HUES48 (cell line): Measurements from ENCODE around the gene FAR2.
"Not testable (repeated sequence)": the region's sequence is repeated elsewhere in the genome, so short reads cannot be mapped to it uniquely, and the experiment has no call there.

Source experiments
- H3K27ac ChIP-seq: one replicate; pipeline ENCODE4 v1.7.0; 2013; ENCODE audit warnings: low read depth, low read length, inconsistent platforms
- H3K27me3 ChIP-seq: 2 replicates; pipeline ENCODE4 v1.6.1; 2013; ENCODE audit warnings: mild to moderate bottlenecking, low read length; ENCODE audit not compliant: control insufficient read depth, insufficient read depth
- H3K36me3 ChIP-seq: 2 replicates; pipeline ENCODE4 v1.6.1; 2013; ENCODE audit warnings: low read length; ENCODE audit not compliant: control insufficient read depth, insufficient read depth
- H3K4me1 ChIP-seq: 2 replicates; pipeline ENCODE4 v1.6.1; 2013; ENCODE audit warnings: mild to moderate bottlenecking, low read length; ENCODE audit not compliant: control insufficient read depth, insufficient read depth
- H3K4me3 ChIP-seq: 2 replicates; pipeline ENCODE4 v1.5.1; 2013; ENCODE audit warnings: mild to moderate bottlenecking, low read depth, low read length
- H3K9ac ChIP-seq: 2 replicates; pipeline ENCODE4 v1.6.1; 2013; ENCODE audit warnings: mild to moderate bottlenecking, low read depth, low read length, moderate library complexity
- H3K9me3 ChIP-seq: 2 replicates; pipeline ENCODE4 v1.6.1; 2013; ENCODE audit warnings: low read length; ENCODE audit not compliant: control insufficient read depth, insufficient read depth

FAR2 gene

GRCh38 chr12:29133680-29134079 lies 15.4 kb upstream of the FAR2 start:
- no peak overlapping the region for H3K9ac ChIP-seq
- H3K4me3 ChIP-seq: no peak overlapping the region
- H3K27me3 ChIP-seq: no peaks in the 10 kb centered on the region
- peaks cover 3% of the 10 kb centered on the region; the same call in 1 of the 2 replicates for H3K9me3 ChIP-seq
- H3K4me1 ChIP-seq: no peaks in the 10 kb centered on the region
- peak overlapping the region; percentile 70 for H3K27ac ChIP-seq
- no peaks in the 10 kb centered on the region for H3K36me3 ChIP-seq

- H3K4me1 ChIP-seq, H3K27me3 ChIP-seq, H3K36me3 ChIP-seq, H3K9ac ChIP-seq, H3K4me3 ChIP-seq, H3K27ac ChIP-seq: not testable (repeated sequence)
- peaks cover 12% of the 10 kb centered on the region; the same call in 1 of the 2 replicates for H3K9me3 ChIP-seq
Measured at GRCh38 chr12:29138256-29138655, 10.8 kb upstream of the FAR2 start.

- H3K4me3 ChIP-seq, H3K27me3 ChIP-seq, H3K4me1 ChIP-seq, H3K9me3 ChIP-seq, H3K9ac ChIP-seq, H3K27ac ChIP-seq, H3K36me3 ChIP-seq: not testable (repeated sequence)
Measured at GRCh38 chr12:29138855-29139254, 10.2 kb upstream of the FAR2 start.

GRCh38 chr12:29145372-29146170 lies 3.5 kb upstream of the FAR2 start:
- no peak overlapping the region for H3K9ac ChIP-seq
- H3K4me1 ChIP-seq: peaks cover 12% of the 10 kb centered on the region
- H3K9me3 ChIP-seq: peaks cover 8% of the 10 kb centered on the region; the same call in 1 of the 2 replicates
- no peak overlapping the region for H3K27ac ChIP-seq
- no peak overlapping the region for H3K4me3 ChIP-seq
- peaks cover 14% of the 10 kb centered on the region; the same call in 1 of the 2 replicates for H3K27me3 ChIP-seq
- no peaks in the 10 kb centered on the region for H3K36me3 ChIP-seq

- Histone ChIP-seq H3K4me3 (no peak overlapping the region), H3K36me3 (no peaks in the 10 kb centered on the region), H3K9me3 (peaks cover 8% of the 10 kb centered on the region; the same call in 1 of the 2 replicates), H3K27ac (no peak overlapping the region), H3K4me1 (peaks cover 12% of the 10 kb centered on the region), H3K27me3 (peaks cover 14% of the 10 kb centered on the region; the same call in 1 of the 2 replicates), H3K9ac (no peak overlapping the region)
Measured at GRCh38 chr12:29146196-29146595, 2.9 kb upstream of the FAR2 start.

GRCh38 chr12:29147731-29148595 lies 1.1 kb upstream of the FAR2 start:
- Histone ChIP-seq H3K27ac (peak overlapping the region; percentile 47), H3K36me3 (no peaks in the 10 kb centered on the region), H3K4me3 (peak overlapping the region; percentile 80), H3K27me3 (peaks cover 14% of the 10 kb centered on the region; the same call in 1 of the 2 replicates), H3K9ac (peak overlapping the region; percentile 87), H3K9me3 (no peaks in the 10 kb centered on the region), H3K4me1 (peaks cover 19% of the 10 kb centered on the region)

- Histone ChIP-seq H3K27ac (peak overlapping the region; percentile 47), H3K9me3 (no peaks in the 10 kb centered on the region), H3K36me3 (no peaks in the 10 kb centered on the region), H3K9ac (peak overlapping the region; percentile 87), H3K4me1 (peaks cover 25% of the 10 kb centered on the region), H3K27me3 (peaks cover 14% of the 10 kb centered on the region; the same call in 1 of the 2 replicates), H3K4me3 (peak overlapping the region; percentile 80)
Measured at GRCh38 chr12:29148596-29148910, 525 bp upstream of the FAR2 start.

- no peaks in the 10 kb centered on the region for H3K9me3 ChIP-seq
- H3K36me3 ChIP-seq: no peaks in the 10 kb centered on the region
- peaks cover 14% of the 10 kb centered on the region; the same call in 1 of the 2 replicates for H3K27me3 ChIP-seq
- H3K4me1 ChIP-seq: peaks cover 29% of the 10 kb centered on the region
- H3K27ac ChIP-seq: no peak overlapping the region
- peak overlapping the region; percentile 80 for H3K4me3 ChIP-seq
- peak overlapping the region; percentile 87 for H3K9ac ChIP-seq
Measured at GRCh38 chr12:29149691-29150281, 708 bp downstream of the FAR2 start.

GRCh38 chr12:29150462-29150861 lies 1.4 kb downstream of the FAR2 start:
- no peak overlapping the region for H3K27ac ChIP-seq
- H3K4me3 ChIP-seq: peak overlapping the region; percentile 80
- H3K36me3 ChIP-seq: no peaks in the 10 kb centered on the region
- no peaks in the 10 kb centered on the region for H3K9me3 ChIP-seq
- peaks cover 14% of the 10 kb centered on the region; the same call in 1 of the 2 replicates for H3K27me3 ChIP-seq
- peaks cover 29% of the 10 kb centered on the region for H3K4me1 ChIP-seq
- no peak overlapping the region for H3K9ac ChIP-seq

GRCh38 chr12:29152223-29152868 lies 3.3 kb downstream of the FAR2 start:
- no peak overlapping the region for H3K27ac ChIP-seq
- no peaks in the 10 kb centered on the region for H3K36me3 ChIP-seq
- H3K4me1 ChIP-seq: peaks cover 29% of the 10 kb centered on the region
- H3K27me3 ChIP-seq: peaks cover 14% of the 10 kb centered on the region; the same call in 1 of the 2 replicates
- H3K9ac ChIP-seq: no peak overlapping the region
- no peaks in the 10 kb centered on the region for H3K9me3 ChIP-seq
- no peak overlapping the region for H3K4me3 ChIP-seq
